Stomach (tissue), 9 donors: Measurements from ENCODE around the gene ZIC1. TPM values are rescaled to one million over a fixed set of nuclear protein-coding genes. Genes with fewer than 3 reads are reported as not detected.

Experiments used
- DNase-seq, 2 donors: peaks; one replicate each; pipeline versions ENCODE4 v3.0.0 to v3.0.0-alpha.2; 2013 to 2019
- H3K27ac ChIP-seq, 5 donors: fragments of 200-600 bp in 4 of 5; sonication (generic) in 4 of 5; one replicate each; pipeline ENCODE4 v1.5.1; 2013 to 2019; ENCODE audit warnings: mild to moderate bottlenecking in 1 of 5, moderate library complexity in 1 of 5
- H3K27me3 ChIP-seq, 3 donors: fragments of 200-600 bp; sonication (generic); one replicate each; pipeline ENCODE4 v1.5.1; 2017 to 2019; ENCODE audit warnings: mixed run types in 1 of 3
- H3K36me3 ChIP-seq, 4 donors: fragments of 200-600 bp; sonication (generic); 1 replicate in 3 of 4; 2 replicates in 1 of 4; pipeline ENCODE4 v1.5.1; 2016 to 2019
- H3K4me1 ChIP-seq, 4 donors: fragments of 200-600 bp; sonication (generic); one replicate each; pipeline ENCODE4 v1.5.1; 2016 to 2019
- H3K4me3 ChIP-seq, 4 donors: fragments of 200-600 bp; sonication (generic) in 3 of 4; one replicate each; pipeline ENCODE4 v1.5.1; 2016 to 2019; ENCODE audit warnings: mild to moderate bottlenecking in 1 of 4
- H3K9me3 ChIP-seq, 4 donors: fragments of 200-600 bp; sonication (generic); one replicate each; pipeline ENCODE4 v1.5.1; 2016 to 2019
- EP300 ChIP-seq: sonication (generic); formaldehyde crosslinking; IDR thresholded peaks from one replicate; pipeline ENCODE4 v1.6.1; 2017; ENCODE audit warnings: antibody characterized with exemption
- POLR2A ChIP-seq, 4 donors: fragments of 450-650 bp; IDR thresholded peaks; one replicate each; pipeline ENCODE4 v1.6.1; 2016; ENCODE audit warnings: antibody characterized with exemption in 4 of 4, control low read depth in 2 of 4, mild to moderate bottlenecking in 1 of 4, moderate library complexity in 1 of 4
- POLR2AphosphoS5 ChIP-seq, 3 donors: sonication (generic); formaldehyde crosslinking; IDR thresholded peaks; one replicate each; pipeline ENCODE4 v1.6.1; 2016; ENCODE audit warnings: antibody characterized with exemption in 3 of 3
- WGBS, 5 donors: extraction: QIAGEN DNeasy Blood & Tissue Kit in 3 of 5; methylation state at CpG; one replicate each; pipeline versions ENCODE4 v1.1.5 to v1.1.7; 2013 to 2018; 5-methylcytosine and 5-hydroxymethylcytosine counted together
- intact Hi-C: fragments of 100-400 bp; cut with DNase I; formaldehyde crosslinking; loops from one replicate; pipeline ENCODE4 v1.15.1; 2023; ENCODE audit warnings: low total_unique reads
- polyA plus RNA-seq, 3 donors: library from polyadenylated mRNA; stranded (reverse); fragments of 200-250 nt; gene quantifications; one replicate each; pipeline ENCODE4 v1.2.3, GENCODE V29; 2013
- total RNA-seq, 5 donors: library from RNA; depleted of rRNA; stranded (reverse); fragments of >200 nt; gene quantifications; one replicate each; pipeline versions ENCODE4 v1.1.0 to v1.2.3, GENCODE V29; 2014 to 2016
- TF ChIP-seq, protein P1 (sequence below), 7 experiments: fragments of 450-650 bp in 4 of 7; fragments of 200-600 bp in 3 of 7; sonication (generic) in 3 of 7; IDR thresholded peaks; one replicate each; pipeline ENCODE4 v1.5.1; 2016 to 2019; ENCODE audit warnings: antibody characterized with exemption in 7 of 7, control low read depth in 2 of 7, mild to moderate bottlenecking in 1 of 7
- donor health status: healthy with polysubstance abuse.
- donor health status: Bipolar disorder and iron deficiency.
- donor health status: healthy.

ZIC1 gene
- total and polyA plus RNA-seq, 8 donors: 0.76 TPM; not detected in 7

GRCh38 chr3:147458995-147459704, 50.0 kb downstream of the ZIC1 start:
- no peak for DNase-seq
- H3K27ac ChIP-seq: no peak overlapping the region
- TF ChIP-seq, protein P1, sequence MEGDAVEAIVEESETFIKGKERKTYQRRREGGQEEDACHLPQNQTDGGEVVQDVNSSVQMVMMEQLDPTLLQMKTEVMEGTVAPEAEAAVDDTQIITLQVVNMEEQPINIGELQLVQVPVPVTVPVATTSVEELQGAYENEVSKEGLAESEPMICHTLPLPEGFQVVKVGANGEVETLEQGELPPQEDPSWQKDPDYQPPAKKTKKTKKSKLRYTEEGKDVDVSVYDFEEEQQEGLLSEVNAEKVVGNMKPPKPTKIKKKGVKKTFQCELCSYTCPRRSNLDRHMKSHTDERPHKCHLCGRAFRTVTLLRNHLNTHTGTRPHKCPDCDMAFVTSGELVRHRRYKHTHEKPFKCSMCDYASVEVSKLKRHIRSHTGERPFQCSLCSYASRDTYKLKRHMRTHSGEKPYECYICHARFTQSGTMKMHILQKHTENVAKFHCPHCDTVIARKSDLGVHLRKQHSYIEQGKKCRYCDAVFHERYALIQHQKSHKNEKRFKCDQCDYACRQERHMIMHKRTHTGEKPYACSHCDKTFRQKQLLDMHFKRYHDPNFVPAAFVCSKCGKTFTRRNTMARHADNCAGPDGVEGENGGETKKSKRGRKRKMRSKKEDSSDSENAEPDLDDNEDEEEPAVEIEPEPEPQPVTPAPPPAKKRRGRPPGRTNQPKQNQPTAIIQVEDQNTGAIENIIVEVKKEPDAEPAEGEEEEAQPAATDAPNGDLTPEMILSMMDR (IDR thresholded peaks at IDR 0.05): no peak
- TF ChIP-seq POLR2AphosphoS5 (IDR thresholded peaks at IDR 0.05) (no peak), POLR2A (IDR thresholded peaks at IDR 0.05) (no peak), EP300 (no peak)
- H3K27me3 ChIP-seq: no peaks in the 10 kb centered on the region
- intact Hi-C loops: no loop called here
- H3K4me3 ChIP-seq: no peak overlapping the region
- no peaks in the 10 kb centered on the region for H3K36me3 ChIP-seq
- H3K9me3 ChIP-seq: no peaks in the 10 kb centered on the region
- no peaks in the 10 kb centered on the region for H3K4me1 ChIP-seq
- WGBS, 5 donors: 68 to 87% (median 78%) methylated on average over 1 of the region's 1 CpG

DNA sequence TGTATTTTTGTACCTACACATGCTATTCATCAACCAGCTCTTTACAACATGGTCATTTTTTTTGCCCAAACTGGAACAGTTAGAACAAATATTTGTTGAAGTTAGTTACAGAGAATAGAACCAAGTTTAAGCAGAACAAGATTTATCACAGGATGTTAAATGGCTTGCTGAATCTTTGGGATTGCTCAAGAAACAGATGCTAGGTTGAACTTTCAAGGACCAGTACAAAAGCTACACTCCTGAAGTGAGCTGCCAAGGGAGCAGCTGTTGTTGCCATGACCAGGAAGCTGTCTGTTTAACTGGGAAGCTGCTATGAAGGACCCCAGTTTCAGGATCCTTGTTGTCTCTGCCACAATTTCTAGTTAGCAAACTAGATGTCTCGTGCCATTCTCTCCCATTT, 53.7 kb downstream of the ZIC1 start:
- no peaks in the 10 kb centered on the region for H3K9me3 ChIP-seq
- 25 to 59% (median 43%) methylated on average over 1 of the region's 1 CpG for WGBS, 5 donors
- no peaks in the 10 kb centered on the region for H3K4me1 ChIP-seq
- peak in 1 of 2 donors; percentile 2 for DNase-seq
- no peak overlapping the region for H3K27ac ChIP-seq
- TF ChIP-seq, protein P1 (IDR thresholded peaks at IDR 0.05): no peak
- TF ChIP-seq POLR2AphosphoS5 (IDR thresholded peaks at IDR 0.05) (no peak), EP300 (no peak), POLR2A (IDR thresholded peaks at IDR 0.05) (no peak)
- no peaks in the 10 kb centered on the region for H3K36me3 ChIP-seq
- intact Hi-C loops: no loop called here
- H3K27me3 ChIP-seq: no peaks in the 10 kb centered on the region
- H3K4me3 ChIP-seq: no peak overlapping the region

Other genes starting within 250 kb of the ZIC1 start
- gene ZIC4, start 2.8 kb upstream of the ZIC1 start, total RNA-seq: not detected
- gene ZIC4, start 2.8 kb upstream of the ZIC1 start, polyA plus RNA-seq: not detected